GM19463 (cell line): ENCODE data around the gene LCE2A.

ENCODE experiments used
- ATAC-seq: cut with Tn5 transposase; IDR thresholded peaks from one replicate; pipeline ENCODE4 v1.9.1; 2021; ENCODE audit warnings: mild to moderate bottlenecking, moderate library complexity; ENCODE audit not compliant: unreplicated experiment

LCE2A gene

DNA sequence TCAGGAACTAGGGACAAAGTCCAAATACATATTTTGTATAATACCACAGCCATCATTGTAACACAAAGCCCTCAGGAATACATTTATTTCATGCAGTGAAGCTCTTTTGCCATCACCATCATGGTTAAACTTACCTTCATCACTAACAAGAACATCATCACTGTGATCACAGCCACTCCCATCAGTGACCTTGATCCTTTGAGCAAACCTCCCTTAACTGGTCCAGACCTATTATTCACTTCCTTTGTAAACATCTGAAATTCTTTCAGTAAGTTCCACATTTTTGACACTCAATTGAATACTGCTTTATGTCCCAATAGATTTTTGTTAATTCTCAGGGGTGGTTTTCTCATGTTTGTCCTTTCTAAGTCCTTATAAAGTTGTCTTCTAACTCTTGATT is 43.5 kb downstream of the LCE2A start:
- no peak for ATAC-seq

DNA sequence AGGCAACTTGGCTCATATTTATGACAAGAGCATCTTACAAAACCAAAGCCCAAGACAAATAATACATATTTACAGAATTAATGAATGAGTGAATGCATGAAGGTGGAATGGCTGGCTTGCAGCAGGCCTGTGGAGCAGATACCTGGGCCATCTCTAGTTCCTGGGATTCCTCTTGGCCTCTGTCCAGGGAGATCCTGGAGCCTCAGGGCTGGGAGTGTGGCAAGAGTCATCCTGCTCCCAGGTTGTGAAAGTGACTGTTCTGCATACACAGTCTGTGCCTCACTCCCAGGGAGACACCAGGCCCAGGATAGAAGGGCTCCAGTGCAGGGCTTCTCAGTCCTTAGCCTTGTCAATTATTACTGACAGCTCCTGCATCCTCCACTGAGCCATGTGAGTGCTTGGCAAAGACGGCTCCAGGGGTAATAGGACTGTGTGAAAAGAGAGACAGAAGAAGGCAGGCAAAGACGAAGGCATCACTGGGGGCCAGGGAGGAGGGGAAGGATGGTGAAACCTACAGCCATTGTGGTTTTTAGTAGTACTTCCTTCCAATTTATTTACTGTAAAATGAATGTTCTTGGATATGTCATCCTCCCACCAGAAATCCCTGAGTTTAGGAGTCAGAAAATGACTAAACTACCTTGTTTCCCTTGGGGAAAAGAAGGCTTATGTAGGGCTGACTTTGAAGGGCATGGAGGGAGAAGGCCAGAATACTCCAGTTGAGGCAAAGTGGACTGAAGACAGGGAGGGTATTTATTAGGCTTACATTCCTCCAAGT is 45.4 kb downstream of the LCE2A start:
- no peak for ATAC-seq

DNA sequence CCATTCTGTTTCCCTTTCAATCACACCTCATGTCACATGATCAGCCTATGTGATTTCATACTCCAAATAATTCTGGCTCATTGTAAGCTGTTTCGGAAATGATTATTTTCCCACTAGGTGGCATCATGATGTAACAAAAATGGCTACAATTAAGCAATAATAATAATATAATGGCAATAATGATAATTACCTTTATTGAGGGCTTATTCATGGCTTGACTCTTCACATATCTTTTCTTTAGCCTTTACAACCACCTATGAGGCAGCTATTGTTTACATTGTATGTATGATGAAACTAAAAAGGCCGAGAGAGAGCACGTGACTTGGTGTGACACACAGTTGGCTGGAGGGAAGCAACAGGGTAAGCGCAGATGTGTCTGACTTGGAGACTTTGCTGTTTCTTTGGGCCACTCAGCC is 47.2 kb downstream of the LCE2A start:
- no peak for ATAC-seq

DNA sequence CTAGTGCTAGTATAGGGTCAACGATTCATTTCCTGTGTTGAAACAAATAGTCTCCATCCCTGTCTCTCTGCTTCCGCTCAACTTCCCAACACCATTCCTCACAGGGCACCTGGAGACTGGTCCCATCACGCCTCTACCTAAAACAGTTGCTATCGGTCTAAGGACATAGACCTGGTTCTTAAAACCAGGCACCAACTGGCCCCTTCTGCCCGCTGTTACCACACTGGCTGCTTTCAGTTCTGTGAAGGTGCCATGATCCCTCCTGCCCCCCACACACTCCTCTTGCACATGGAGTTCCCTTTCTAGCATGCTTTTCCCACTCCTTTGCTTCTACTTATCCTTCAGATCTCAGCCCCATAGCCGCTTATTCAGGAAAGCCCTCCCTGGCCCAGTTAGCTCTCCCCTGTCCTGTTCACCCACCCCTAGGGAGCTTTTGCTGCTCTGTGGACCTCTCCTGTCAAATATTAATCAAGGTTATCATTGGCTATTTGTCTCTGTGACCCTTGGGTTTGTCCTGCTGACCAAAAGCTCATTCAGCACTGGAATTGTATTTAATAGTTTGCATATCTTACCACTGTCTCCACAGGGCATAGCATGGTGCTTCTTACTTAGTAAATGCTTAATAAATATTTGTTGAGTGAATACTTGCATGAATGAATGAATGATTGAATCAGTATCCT is 47.8 kb downstream of the LCE2A start:
- ATAC-seq = no peak

DNA sequence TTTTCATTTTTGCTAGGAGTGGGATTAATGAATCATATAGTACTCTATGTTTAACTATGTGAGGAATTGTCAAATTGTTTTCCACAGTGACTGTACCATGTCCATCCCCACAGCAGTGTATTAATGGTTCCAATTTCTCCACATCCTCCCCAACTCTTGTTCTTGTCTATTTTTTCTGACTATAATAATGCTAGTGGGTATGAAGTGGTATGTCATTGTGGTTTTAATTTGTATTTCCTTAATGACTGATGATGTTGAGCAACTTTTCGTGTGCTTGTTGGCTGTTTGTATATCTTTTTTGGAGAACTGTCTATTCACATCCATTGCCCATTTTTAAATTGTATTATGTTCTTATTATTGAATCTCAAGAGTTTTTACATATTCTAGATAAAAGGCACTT is 49.7 kb downstream of the LCE2A start:
- no peak for ATAC-seq
